HG02763 (cell line): ENCODE data around the gene SLC9A8.

Source experiments
- ATAC-seq: cut with Tn5 transposase; IDR thresholded peaks from one replicate; pipeline ENCODE4 v1.9.1; 2021; ENCODE audit warnings: mild to moderate bottlenecking, moderate library complexity; ENCODE audit not compliant: unreplicated experiment

The SLC9A8 gene

GRCh38 chr20:49913399-49914047 is 100.9 kb downstream of the SLC9A8 start:
- ATAC-seq, result no peak

DNA sequence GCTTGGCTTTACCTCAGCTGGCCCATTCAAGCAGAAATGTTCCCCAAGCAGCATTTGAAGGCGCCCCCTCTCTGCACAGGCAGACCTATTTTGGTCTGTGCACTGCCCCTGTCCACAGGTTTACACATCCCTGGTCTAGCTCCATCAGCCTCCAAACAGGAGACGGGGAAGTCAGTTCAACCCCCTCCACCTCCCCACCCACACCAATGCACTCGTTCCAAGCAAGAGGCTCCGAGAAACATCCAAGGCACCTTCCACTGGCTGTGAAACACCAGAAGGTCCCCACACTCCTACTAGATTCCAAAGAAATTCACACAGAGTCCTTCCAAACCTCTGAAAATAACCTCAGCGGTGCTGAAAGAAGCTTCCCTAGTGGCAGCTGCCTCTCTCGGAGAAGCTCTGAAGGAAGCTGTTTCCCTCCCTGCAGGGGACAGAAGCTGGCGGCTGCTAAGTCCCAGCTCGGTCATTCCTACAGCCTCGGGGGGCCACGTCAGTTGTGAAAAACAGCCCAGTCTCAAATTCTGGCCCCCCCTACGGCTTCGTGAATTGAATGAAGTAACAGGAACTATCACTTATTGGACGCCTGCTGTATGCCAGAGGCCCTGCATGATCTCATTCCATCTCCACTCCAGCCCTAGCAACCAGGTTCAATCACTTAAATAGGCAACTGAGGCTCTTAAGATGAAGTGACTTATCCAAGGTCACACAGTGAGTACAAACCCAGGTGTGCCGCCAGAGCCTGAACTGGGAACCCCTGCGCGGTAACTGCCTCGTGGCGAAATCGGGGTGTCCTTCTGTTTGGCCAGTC is 101.9 kb downstream of the SLC9A8 start:
- ATAC-seq, result no peak

GRCh38 chr20:49915118-49915379 is 102.4 kb downstream of the SLC9A8 start:
- peak; percentile 6 for ATAC-seq

DNA sequence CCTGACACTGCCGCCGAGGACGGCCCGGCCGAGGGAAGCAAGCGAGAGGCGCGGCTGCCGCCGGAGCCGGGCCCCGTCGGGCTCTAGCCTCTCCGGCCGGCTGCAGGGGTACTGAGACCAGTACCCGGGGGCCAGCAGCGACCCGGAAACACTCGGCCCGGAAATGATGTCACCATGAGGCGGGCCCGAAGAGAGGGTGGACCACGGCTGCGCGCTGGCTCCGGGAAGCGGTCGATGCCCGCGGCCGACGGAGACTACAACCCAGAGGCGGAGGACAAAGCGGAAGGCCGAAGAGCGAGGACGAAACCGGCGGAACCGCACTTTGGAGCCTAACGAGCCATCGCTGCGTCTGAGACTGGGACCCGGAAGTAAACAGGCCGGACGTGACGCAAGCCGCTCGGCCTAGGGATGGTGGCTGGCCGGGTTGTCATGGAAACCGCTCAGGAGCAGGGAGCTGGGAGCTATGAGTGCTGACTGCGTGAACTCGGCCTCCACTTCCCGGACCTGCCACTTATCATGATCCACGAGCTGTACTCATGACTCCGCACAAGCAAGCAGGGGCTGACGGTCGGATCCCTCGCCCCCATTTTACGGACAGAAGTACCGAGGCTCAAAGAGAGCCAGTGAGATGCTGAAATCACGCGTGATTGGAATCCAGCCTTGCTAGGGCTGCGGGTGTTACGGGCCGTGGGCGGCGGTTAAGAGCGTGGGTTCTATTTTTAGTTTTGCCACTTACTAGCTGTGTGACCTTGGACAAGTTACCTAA is 102.9 kb downstream of the SLC9A8 start, which contains the start of gene SPATA2:
Gene SPATA2, minus strand, starts transcription at position 150 of the 766 bp plus-strand sequence. CDS start 7,039 bp downstream, outside the sequence.
- ATAC-seq, result peak; percentile 86

DNA sequence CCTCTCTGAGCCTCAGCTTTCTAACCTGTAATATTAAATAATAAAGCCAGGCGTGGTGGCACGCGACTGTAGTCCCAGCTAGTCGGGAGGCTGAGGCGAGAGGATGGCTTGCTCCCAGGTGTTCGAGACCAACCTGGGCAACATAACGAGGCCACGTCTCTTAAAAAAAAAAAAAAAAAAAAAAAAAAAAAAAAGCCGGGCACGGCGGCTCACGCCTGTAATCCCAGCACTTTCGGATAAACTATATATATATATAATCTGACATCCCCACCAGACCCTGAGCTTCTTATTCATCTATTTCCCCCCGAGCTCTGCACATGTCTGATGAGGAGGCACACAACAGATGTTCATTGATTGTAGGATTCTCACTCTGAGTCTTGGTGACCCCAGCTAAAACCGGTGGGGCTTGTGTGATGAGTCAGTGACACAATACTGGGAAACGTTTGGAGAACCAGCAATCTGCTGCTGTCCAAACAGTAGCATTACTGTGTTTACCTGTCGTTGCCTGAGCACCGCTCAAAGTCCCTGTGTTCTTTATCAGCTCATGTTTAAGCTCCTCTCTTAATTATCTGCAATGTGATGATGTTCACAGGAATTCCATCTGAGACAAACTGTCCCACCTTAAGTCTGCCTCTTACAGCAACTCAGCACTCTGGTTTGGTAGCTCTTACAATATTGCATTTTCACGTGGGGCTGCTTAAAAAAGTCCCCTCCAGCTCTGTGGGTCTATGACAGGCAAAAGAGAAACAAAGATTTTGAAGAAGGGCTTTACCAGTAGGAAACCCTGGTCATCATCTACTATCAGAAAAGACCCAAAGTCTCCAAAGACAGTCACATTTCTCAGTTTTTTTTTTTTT is 103.7 kb downstream of the SLC9A8 start:
- no peak for ATAC-seq

DNA sequence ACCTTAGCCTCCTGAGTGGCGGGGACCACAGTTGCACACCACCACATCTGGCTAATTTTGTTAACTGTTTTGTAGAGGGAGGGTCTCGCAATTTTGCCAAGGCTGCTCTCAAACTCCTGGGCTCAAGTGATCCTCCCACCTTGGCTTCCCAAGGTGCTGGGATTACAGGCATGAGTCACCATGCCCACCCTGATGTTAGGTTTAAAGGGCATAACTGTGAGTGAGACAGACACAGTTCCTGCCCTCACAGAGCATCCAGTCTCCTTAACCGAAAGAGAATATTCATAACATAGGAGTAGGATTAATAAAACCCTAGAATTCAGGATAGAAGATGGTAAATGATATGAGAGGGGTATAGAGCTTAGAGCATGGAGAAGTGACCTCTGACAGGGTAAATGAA is 105.8 kb downstream of the SLC9A8 start:
- no peak for ATAC-seq

DNA sequence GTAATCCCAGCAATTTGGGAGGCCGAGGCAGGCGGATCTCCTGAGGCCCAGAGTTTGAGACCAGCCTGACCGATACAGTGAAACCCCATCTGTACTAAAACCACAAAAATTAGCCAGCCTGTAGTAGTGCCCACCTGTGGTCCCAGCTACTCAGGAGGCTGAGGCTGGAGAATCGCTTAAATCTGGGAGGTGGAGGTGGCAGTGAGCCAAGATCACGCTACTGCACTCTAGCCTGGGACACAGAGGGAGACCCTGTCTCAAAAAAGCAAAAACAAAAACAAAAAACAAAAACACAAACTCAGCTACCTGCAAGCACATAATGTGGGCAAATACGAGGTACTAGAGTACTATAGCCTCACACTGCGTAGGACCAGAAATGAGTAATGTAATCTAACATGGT is 106.4 kb downstream of the SLC9A8 start:
- ATAC-seq, result no peak

GRCh38 chr20:49919461-49919860 is 106.8 kb downstream of the SLC9A8 start:
- no peak for ATAC-seq

DNA sequence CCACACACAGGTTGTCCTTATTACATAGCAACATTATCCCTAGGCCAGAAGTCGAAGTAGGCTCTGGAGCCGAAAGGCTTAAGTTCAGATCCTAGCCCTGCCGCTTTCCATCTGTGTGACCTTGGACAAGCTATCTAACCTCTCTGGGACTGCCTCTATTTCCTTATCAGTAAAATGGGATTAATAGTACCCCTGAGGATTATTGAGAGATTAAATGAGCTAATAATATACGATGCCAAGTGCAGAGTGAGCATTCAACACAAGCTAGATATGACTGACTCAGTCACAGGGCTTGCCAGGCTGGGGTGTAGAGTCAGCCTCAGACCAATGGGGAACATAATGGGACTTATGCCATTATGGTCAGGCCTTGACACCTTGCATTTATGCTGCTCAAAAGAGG is 111.6 kb downstream of the SLC9A8 start:
- no peak for ATAC-seq

DNA sequence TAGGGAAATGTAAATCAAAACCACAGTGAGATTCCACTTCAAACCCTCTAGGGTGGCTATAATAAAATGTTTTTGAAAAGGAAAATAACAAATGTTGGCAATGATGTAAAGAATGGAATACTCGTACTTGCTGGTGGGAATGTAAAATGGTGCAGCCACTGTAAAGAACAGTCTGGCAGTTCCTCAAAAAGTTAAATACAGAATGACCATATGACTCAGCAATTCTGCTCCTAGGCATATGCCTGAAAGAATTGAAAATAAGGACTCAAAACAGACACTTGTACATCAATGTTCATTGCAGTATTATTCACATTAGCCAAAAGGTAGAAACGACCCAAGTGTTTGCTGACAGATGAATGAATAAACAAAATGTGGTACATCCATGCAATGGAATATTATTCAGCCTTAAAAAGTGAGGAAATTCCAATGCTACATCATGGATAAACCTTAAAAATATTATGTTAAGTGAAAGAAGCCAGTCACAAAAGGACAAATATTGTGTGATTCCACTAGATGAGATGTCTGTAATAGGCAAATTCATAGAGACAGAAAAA is 113.3 kb downstream of the SLC9A8 start:
- ATAC-seq, result no peak

- no peak for ATAC-seq
Measured at GRCh38 chr20:49928411-49929141, 115.9 kb downstream of the SLC9A8 start.

GRCh38 chr20:49929142-49929494 is 116.5 kb downstream of the SLC9A8 start:
- no peak for ATAC-seq

- ATAC-seq, result no peak
Measured at GRCh38 chr20:49935746-49936152, 123.1 kb downstream of the SLC9A8 start.

DNA sequence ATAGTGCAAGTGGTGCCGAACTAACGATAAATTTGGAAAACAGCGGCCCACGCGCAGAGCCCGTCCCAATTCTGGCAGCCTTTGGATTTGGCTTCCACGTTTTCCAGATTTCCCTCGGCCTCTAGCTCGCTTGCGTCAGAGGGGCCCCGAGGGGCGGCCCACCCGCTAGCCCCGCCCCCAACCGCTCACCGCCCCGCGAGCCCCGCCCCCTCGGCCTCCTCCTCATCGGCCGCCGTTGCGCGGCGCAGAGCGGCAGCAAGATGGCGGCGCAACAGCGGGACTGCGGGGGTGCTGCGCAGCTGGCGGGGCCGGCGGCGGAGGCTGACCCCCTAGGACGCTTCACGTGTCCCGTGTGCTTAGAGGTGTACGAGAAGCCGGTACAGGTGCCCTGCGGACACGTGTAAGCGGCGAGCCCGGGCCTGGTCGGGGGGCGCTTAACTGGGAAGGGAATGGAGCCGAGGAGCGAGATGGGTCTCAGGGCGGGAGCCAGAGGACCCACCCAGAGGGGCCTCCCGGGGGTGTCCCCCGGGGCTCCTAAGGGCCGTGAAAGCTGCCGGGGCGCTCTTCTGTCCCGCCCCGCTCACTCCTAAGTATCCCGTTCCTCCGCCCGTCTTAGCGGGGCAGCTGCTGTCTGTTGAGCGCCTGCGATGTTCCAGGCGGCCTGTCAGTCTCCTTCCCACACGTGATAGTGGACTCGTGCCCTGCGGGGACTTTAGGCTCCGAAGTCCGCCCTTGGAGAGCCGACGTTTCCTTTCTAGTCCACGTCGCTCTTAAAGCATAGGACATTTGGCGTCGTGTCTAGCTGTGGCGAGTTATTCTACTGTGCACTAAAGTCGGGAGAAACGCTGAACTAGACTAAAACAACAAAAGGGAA is 123.8 kb downstream of the SLC9A8 start, which contains the start of gene RNF114:
Gene RNF114, plus strand, starts transcription at position 245 of the 874 bp plus-strand sequence. Its CDS starts 16 bp downstream, at position 261.
- ATAC-seq, result peak; percentile 74

DNA sequence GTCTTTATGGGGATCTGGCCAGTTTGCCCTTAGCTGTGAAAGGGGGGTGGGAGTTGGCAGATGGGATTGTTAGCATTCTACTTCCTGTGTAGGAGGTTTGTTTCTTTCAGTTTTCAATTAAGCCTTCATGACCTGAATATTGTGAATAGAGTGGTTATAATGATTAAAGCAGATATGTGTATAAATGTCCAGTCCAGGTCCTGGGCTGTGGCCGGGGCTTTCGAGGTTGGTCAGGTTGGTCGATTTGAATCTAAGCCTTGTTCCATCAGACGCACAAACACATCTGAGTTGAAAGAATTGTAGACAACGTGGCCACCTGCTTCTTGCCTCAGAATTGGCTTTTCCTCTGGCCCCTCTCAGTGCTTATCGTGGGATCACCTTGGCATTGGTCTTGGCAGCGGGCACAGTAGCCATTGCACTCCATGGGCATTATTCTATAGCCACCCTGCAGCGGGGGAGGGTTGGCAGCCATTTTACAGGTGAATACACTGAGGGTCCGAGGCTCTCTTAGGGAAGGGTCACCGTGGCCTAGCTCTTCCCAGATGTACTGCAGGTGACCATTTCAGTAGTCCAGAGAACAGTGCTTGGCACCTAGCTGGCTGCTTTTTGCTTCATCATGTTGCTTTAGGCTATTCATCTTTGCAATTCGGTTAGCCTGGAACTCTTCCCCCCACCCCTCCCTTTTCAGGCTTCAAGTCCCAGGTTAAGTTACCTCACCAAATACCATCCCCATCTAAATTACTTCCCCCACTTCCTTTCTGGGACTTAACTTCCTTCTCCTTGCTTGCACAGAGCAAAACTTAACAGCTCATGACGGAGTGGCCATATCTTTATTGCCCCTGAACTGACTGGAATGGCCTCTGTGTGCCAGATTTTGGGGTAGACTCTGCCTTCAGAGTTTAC is 124.7 kb downstream of the SLC9A8 start:
- ATAC-seq, result no peak

GRCh38 chr20:49938173-49939163 is 125.8 kb downstream of the SLC9A8 start:
- ATAC-seq, result no peak

DNA sequence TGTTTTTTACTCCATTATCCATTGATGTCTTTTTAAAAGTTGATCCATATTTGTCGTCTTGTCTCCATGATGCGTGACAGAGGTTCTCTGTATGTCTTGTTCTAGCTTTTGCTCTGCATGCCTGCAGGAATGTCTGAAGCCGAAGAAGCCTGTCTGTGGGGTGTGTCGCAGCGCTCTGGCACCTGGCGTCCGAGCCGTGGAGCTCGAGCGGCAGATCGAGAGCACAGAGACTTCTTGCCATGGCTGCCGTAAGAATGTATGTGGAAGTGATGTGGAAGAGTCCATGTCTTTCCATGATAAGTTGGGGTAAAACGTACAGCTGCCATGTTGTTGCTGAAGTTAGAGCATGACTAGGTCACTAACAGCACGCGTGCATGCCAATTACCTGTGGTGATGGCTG is 128.8 kb downstream of the SLC9A8 start:
- no peak for ATAC-seq
